Measurements from ENCODE around the gene TTLL7.
"Not testable (repeated sequence)": the region's sequence is repeated elsewhere in the genome, so short reads cannot be mapped to it uniquely, and the experiment has no call there.

Gene TTLL7

DNA sequence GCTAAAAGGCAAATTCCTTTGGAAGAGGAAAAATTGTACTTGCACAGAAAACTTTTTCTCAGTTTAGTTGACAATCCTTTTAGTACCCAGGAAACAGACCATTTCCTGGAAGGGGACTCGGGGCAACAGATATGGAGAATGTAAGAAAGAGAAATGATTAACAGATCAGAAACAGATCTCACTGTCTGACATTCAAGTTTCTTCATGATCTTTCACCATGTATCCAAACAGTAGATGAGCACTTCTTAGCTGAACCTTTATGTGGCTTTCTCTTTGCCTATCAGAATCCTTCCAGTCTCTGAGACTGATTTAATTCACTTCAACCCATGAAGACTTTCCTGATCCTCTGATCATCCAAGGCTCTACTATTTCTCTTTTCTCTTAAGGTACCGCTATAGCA is 2.7 kb downstream of the TTLL7 start:
- DNase-seq, result no peak

DNA sequence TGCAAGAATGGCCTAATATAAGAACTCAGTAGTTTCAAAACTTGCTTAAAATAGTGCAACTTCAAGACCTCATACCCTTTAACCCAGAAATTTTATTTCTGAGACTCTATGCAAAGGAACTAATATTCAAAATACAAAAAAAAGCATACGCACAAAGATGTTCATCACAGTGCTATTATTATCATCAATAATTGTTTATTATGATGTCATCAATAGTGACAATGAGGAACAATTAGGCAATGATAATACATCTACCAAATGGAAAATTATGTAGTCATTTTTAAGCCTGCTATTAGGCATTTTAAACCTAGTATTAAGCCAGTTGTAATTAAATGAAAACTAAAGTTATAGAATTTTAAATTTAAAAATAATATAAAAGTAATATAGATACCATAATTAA is 3.3 kb downstream of the TTLL7 start:
- DNase-seq, result no peak

DNA sequence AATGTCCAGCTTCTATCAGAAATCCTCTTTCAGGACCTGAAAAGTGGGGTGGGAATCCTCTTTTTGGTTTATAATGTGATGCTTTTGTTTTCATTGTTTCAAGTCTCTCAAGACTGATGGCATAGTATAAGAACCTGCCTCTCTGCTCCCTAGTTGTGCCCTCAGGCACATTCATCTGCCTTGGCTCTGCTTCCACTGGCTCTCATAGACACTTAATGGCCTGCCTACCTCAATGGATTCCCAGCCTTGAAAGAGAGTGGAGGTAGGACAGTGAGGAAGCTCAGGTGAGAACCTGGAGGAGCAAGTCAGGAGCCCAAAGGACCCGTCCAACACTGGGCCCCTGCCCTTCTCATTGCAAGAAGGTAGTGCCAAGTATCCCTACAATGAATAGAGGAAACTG is 4.8 kb downstream of the TTLL7 start:
- DNase-seq, result no peak

DNA sequence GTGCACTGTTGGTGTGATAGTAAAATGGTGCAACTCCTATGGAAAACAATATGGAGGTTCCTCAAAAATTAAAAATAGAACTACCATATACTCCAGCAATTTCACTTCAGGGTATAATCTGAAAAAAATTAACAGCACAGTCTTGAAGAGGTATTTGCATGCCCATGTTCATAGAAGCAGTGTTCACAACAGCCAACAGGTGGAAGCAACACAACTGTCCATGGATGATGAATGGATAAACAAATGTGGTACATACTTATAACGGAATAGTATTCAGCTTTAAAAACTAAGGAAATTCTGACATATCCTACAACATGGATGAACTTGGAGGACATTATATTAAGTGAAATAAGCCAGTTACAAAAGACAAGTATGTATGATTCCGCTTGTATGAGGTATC is 8.2 kb downstream of the TTLL7 start:
- DNase-seq, result no peak

DNA sequence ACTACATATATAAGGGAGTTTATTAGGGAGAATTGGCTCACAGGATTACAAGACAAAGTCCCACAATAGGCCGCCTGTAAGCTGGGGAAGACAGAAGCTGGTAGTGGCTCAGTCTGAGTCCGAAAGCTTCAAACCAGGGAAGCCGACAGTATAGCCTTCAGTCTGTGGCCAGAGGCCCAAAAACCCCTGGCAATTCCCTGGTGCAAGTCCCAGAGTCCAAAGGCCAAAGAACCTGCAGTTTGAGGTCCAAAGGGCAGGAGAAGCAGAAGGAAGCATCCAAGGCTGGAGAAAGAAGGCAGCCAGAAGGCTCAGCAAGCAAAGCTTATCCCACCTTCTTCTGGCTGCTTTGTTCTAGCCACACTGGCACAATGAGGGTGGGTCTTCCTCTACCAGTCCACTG is 13.9 kb downstream of the TTLL7 start:
- DNase-seq, result no peak

DNA sequence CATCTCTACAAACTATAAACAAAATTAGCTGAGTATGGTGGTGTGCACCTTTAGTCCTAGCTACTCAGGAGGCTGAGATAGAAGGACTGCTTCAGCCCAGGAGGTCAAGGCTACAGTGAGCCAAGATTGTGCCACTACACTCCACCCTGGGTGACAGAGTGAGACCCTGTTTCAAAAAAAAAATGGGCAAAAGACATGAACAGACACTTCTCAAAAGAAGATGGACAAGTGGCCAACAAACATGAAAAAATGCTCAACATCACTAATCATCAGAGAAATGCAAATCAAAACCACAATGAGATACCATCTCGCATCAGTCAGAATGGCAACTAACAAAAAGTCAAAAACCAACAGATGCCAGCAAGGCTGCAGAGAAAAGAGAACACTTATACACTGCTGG is 15.0 kb downstream of the TTLL7 start:
- not testable (repeated sequence) for DNase-seq

DNA sequence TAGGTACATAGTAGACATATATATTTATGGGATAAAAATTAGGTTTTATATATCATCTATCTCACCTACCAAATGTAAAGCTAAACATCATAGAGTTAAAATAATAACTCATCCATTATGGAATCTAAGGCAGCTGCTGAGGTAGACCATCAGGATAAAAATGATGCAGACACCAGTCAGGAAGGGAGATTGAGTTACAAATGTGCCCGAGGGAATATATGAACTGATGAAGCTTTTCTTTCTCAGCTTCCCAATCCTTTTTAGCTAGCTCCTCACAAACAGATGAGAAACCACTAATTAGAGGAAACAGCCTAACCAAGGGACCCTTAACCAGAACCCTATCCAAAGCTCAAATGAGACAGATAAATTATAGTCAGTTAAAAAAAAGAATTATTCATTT is 20.9 kb downstream of the TTLL7 start:
- peak; percentile 21 for DNase-seq

DNA sequence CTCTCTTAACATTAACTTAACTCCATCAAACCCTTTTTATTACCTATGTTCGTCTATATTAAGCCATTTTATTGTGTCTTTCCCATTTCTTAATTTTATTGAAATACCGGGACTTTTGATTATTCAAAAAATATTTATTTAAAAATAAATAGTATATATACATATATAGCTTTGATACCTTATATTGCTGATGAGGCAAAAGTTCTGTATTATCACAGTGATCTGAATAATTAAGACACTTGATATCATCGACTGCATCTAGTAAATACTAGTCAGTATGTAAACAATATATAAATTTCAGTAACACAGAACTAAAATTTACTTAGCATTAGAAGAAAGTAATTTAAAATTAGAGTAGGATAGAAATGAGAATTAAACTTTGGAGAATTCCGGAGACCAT is 22.0 kb downstream of the TTLL7 start:
- DNase-seq, result no peak

DNA sequence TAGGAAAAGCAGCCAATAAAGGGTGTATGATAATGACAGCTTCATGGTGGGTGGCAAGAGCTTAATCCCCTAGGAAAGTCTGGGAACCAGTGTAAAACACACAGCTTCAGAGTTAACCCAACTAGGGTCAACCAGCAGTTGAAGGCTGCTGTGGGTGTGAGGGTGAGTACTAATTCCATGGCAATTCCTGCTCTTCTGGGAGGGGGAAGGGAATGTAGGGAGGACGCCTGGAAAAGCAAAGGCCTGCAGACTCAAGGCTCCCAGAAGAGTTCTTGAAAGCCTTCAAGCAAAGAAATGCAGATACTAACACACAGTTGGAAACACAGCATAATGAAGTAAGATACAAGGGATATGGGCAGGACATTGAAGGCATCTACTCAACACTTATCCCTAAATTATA is 28.1 kb downstream of the TTLL7 start:
- no peak for DNase-seq

DNA sequence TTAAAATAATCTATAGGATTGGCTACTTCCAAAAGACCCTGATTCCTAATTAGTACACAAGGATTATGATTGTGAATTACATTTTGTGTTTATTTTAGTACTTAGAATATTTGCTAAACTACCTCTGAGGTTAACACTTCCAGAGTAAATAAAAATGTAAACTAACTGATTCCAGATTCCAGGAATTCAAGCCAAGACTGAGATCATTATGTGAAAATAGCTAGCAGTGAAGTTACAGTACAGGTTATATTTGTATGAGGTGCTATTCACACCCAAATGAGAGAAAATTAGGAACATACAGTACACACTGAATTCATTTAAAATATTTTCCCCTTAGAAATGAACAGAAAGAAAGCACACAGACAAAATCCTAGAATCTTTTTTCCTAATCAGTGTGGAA is 28.8 kb downstream of the TTLL7 start:
- DNase-seq, result no peak

DNA sequence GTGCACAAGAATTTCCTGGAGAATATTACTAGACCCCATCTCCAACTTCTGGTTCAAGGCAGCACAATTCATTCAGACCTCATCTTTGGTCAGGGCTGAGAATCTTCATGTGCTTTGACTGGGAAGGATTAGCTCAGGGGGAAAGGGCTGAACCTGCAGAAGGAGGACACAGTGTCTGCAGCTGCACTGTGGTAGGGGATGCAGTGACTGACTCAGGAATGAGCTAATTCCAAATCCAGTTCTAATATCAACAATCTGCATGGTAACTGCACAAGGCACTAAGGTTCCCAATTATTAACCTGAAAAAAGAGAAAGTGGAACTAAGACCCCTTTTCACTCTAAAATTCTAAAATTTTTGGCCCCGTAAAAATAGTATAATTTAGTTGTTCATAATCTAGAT is 31.6 kb downstream of the TTLL7 start:
- no peak for DNase-seq

DNA sequence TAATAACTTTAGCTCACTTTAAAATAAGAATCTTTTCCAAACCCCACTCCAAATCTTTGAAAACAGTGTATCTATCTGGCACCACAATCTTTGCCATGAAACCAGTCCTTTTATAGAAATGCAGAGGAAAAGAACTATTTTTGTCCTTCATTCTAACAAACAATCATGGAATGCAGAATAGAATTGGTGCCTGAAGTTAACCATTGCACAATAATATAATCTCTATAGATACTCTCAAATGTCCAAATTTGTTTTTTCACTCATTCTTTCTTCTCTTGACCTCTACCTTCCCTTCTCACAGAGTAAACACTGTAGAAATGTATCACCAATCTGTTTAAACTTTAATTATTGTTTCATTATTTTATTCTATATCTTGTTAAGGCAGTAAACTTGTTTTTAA is 34.8 kb downstream of the TTLL7 start:
- no peak for DNase-seq

DNA sequence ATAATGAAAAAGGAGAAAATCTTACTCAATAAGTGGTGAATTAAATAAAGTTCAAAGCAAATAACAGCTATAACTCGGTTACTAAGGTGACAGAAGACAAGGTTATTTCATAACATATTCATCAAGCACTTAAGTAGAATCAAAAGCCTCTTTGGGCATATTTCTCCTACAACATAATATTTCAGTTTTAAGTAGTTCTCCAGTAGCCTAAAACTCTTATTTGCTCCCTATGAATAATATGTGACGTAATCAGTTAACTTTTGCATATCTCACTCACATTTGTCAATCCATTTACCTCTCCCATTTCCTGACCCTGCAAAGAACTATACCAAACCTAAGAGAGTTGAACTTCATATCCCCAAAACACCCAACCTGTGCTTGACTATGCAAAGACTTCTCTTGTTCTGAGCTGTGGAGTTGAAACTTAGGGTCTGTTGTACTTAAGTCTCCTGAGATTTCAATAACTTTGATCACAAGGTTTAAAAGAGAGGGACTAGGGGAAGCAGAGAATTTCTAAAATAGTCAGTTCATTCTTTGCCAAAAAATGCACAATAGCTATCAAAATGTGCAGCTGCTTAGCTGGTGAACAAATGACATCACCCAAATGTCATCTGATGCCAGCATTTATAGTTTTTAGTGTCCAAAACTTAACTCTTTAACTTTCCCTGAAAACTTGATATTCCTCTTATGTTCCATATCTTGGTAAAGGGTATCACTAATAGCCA is 37.2 kb downstream of the TTLL7 start:
- no peak for DNase-seq

DNA sequence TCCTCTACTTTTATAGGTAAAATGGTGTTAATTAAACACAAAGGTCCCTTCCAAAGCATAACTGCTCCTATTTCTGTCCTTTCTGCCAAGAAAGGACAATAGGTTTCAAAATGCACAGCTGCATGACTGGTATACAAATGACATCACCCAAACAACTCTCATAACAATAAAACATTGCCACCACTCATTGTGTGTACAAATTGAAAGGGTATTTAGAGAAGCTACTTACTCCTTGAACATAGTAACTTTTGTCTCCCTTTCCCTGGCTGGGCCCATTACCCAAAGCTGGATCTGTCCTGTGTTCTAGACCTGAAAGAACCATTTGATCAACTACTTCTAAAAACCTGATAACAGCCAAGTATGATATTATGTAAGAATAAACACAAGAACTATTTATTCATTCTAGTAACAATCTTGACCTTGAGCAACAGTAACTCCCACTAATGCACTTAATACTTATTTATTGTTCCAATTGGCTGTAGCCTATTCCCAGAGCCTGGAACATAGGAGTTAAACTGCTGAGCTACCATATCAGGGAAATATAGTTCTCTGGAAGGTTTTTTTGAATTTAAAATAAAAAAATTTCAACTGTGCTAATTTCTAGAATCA is 38.2 kb downstream of the TTLL7 start:
- DNase-seq, result no peak

DNA sequence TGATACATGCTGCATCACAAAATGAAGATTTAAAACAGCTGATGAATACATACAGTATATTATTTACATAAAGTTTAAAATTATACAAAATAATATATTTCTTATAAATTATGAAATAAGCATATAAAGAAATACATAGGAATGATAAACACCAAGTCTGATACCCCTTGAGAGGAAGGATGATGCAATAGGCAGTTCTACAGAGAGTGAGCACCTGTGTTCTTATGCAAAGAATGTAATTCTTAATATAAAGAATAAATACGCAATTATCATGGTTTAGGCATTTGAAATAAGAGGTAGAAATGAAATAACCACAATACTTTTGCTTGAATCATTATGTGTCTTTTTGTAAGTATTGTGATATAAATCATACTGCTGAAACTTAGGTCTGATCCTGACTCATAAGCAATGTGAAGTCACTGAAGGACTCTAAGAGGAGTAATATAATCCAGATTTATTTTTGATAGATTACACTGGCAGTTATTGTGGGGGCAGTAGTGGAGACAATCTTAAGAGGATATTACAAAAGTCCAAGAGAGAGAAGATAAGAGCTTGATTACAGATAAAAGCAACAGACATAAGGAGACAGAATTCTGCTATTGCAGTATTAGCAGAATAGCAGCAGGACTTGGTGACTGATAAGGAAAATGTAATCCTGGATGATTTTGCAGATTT is 39.0 kb downstream of the TTLL7 start:
- DNase-seq, result no peak

DNA sequence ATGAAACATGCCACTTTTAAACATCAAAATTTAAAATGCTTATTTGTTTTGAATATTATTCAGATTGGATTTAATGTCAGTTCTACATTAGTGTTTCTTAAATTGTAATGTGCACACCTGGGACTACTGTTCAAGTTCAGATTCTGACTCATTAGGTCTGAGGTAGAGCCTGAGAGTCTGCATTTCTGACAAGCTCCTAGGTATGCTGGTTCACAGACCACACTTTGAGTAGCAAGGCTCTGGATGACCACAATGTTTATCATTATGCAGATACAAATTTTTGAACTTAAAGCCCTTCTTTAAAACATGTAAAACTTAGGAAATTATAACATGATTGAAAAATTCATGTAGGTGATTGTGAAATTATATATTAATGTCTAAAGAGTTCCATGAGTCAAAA is 40.2 kb downstream of the TTLL7 start:
- DNase-seq, result no peak

DNA sequence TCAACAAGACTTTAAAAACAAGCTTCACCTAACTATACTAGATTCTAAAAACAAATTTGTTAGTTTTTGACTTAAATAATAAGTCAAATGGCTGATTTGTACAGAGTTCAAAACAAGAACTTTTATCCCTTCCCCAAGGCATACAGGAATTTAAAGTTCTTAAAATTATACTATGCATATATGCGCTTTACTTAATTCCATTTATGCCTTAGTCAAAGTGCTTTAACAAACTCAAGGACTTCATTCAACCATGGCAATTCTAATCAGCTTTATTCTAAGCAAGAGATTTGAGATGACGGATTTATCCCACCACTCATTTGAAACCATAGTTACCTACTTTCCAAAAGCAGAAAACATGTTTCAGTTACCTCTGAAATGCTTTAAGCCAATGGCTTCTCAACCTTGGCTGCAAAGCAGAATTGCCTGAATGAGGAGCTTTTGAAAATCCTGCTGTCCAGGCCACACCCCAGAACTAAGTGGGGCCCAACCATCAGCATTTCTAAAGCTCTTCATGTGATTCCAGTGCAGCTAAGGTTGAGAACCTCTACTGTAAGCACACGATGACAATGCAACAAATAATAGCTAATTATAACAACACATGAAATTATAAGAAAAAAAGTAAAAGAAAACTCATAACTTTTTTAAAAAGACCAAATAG is 44.6 kb downstream of the TTLL7 start:
- DNase-seq, result no peak

DNA sequence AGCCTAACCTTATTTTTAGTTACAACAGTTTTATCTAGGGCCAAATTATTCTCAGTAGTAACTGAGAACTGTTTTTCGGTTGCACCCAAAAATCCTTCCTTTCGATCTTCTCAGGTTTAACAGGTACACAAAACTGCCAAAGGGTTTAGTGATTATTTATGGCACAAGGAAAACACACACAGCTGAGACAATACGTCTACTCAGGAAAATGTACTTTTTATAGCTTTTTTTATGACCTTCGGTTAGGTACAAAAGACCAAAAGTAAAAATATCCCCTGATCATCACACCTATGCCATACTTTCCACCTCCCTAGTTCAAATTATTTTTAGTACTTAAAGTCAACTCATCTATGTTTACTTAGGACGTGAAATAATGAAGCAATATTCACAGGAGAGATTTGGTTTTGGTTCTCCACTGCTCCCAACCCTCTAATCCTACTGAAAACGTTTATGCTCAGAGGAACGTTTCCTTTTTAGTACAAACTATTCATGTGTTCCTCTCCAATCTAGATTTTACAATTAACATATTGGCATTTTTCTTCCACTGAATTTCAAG is 48.7 kb downstream of the TTLL7 start:
- DNase-seq, result no peak

DNA sequence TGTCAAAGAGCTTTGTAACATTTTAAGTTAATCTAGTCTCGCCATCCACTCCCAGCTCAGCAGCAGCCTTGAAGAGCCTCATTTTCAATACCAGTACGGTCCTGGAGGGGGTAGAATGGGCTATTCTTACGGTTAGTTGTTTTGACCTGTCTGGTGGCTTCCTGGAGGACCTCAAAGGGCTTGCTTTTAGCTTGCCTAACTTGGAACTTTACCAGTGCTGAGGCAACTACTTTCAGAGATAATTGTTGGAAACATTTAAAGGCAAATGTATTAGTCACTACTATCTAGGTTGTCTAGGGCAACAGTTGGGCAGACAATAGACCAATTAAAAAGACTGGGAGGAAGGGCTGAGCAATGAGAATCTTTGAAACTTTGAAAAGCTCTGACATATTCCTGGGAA is 56.0 kb downstream of the TTLL7 start:
- DNase-seq, result no peak

DNA sequence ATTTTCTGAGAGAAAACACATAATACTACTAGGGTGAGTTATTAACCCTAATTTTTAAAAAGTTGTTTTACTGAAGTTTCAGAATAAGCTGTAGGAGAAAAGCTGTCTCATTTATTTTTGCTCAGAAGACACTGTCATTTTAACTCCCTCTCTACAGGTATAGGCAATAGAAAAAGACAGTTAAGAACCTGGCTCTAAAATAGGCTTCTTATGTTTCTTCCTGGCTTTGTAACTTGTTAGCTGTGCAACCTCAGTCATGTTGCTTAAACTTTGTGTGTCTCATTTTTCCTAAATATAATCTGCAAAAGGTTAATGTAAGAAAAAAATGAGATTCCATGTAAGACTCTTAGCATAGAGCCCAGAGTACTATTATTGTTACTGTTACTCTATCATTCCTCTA is 64.4 kb downstream of the TTLL7 start:
- DNase-seq, result no peak

DNA sequence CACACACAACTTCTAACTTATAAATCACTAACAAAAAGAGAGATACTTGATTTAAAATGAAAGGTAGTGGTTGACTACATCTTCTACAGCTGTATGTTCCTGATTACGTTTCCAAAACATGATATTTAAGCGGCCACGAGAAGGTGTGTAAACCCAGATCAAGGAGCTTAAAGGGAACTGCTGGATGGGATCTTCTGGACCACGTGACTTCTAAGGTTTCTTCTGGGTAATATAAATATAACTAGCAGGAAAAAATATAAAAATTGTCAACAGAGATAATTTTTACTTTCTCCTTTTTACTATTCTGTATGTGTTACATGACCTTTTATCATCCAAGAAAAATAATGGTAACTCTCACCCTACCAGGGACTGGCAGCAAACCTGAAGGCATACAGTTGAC is 66.2 kb downstream of the TTLL7 start:
- DNase-seq, result no peak

DNA sequence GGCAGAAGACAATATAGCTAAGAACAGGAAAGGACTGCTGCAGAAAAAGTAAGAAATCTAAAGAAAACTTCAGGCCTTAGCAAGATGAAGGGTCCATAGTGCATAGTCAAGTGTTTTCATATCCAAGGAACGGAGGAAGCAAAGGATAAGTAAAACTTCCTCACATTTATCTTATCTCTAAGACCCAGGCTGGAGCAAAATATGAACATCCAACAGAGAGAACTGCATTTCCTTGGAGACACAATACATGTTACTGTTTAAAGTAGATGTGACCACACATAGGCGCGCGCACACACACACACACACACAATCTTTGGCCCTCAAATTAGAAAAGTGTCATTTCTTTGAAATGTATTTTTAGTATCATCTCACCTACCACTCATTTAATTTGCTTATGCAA is 66.7 kb downstream of the TTLL7 start:
- no peak for DNase-seq

DNA sequence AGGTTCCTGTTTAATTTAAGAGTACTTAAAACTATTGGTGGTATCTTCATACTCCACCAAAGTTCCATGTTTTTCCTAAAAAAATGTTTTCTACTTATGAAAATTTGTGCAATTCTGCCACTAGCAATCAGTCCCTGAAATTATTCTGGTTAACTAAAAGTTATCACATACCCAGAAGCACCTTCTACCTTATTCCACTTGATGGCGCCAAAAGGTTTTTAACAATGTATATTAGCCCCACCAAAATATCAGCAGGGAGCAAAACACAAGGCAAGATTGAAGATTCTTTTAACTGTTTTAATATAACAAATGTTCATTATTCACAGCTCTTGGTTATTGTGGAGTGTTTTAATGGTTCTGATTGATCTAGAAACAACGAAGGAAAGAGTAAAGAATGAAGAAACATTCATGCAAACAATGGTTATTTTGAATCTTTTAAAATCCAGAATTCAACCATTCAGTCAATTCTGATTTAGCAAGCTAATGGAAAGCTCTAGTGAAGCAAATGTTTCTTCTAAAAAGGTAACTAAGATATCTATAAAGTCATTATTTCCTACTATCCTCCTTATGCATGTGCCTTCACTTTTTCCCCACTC is 67.2 kb downstream of the TTLL7 start:
- DNase-seq, result peak; percentile 54
